ENCODE data around the gene DCAF6. TPM values are rescaled to one million over a fixed set of nuclear protein-coding genes. Genes with fewer than 3 reads are reported as not detected.

DCAF6 gene
- total RNA-seq, 1 experiment from 2014 or later = 41.9 TPM

GRCh38 chr1:168031627-168032026, 95.1 kb downstream of the DCAF6 start:
- Mint-ChIP-seq H3K4me3 (ENCODE audit: unreplicated experiment) (no peak overlapping the region), H3K9me3 (ENCODE audit: unreplicated experiment) (no peaks in the 10 kb centered on the region), H3K4me1 (ENCODE audit: low read depth, unreplicated experiment) (no peaks in the 10 kb centered on the region), H3K36me3 (ENCODE audit: insufficient read depth, unreplicated experiment) (peaks cover 5% of the 10 kb centered on the region), H3K27ac (ENCODE audit: unreplicated experiment) (no peak overlapping the region), H3K27me3 (ENCODE audit: insufficient read depth, unreplicated experiment) (no peaks in the 10 kb centered on the region)
- Histone ChIP-seq H3K9me3 (no peaks in the 10 kb centered on the region), H3K36me3 (ENCODE audit: control insufficient read depth, insufficient read depth, low read length) (no peaks in the 10 kb centered on the region; the same call in 1 of the 2 replicates), H3K4me1 (no peaks in the 10 kb centered on the region), H3K27me3 (replicated peaks; ENCODE audit: control insufficient read depth, insufficient read depth, low read length) (no peaks in the 10 kb centered on the region), H3K4me3 (ENCODE audit: low read depth, low read length) (no peak overlapping the region)
- DNase-seq = no peak
- TF ChIP-seq, protein P1, sequence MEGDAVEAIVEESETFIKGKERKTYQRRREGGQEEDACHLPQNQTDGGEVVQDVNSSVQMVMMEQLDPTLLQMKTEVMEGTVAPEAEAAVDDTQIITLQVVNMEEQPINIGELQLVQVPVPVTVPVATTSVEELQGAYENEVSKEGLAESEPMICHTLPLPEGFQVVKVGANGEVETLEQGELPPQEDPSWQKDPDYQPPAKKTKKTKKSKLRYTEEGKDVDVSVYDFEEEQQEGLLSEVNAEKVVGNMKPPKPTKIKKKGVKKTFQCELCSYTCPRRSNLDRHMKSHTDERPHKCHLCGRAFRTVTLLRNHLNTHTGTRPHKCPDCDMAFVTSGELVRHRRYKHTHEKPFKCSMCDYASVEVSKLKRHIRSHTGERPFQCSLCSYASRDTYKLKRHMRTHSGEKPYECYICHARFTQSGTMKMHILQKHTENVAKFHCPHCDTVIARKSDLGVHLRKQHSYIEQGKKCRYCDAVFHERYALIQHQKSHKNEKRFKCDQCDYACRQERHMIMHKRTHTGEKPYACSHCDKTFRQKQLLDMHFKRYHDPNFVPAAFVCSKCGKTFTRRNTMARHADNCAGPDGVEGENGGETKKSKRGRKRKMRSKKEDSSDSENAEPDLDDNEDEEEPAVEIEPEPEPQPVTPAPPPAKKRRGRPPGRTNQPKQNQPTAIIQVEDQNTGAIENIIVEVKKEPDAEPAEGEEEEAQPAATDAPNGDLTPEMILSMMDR (IDR thresholded peaks at IDR 0.05; ENCODE audit: insufficient read depth in 1 of 2, low read depth in 1 of 2, low read length in 1 of 2, severe bottlenecking in 1 of 2, unreplicated experiment in 1 of 2) = no peak
- no TSS peak for BruUV-seq (replicated peaks)
- ChIA-PET POLR2A (no interaction called here), CTCF (no interaction called here)
- intact Hi-C loops (cut with micrococcal nuclease; ENCODE audit: unreplicated experiment) = no loop called here

DNA sequence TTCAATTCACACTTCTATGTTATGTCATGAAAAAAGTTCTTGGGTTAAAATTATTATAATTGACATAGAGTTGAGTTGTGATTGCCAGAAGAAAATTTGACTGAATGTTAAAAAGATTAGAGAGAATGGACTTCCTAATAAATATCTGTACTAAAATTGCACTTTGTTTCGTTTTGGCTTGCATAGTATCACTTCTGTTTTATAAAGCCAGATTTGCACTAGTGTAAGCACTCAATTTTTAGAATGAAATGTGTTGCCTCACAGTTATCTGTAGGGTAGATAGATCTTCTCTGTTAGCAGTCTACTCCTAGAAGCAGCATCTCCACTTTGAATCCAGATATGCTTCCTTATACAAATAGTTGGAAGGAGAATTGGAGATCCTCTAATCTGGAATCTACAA, 95.5 kb downstream of the DCAF6 start:
- H3K4me3 Mint-ChIP-seq (ENCODE audit: unreplicated experiment) = no peak overlapping the region
- peaks cover 5% of the 10 kb centered on the region for H3K36me3 Mint-ChIP-seq (ENCODE audit: insufficient read depth, unreplicated experiment)
- no peak overlapping the region for H3K4me3 ChIP-seq (ENCODE audit: low read depth, low read length)
- no peak for DNase-seq
- POLR2A ChIA-PET = no interaction called here
- no peaks in the 10 kb centered on the region for H3K36me3 ChIP-seq (ENCODE audit: control insufficient read depth, insufficient read depth, low read length)
- H3K27me3 Mint-ChIP-seq (ENCODE audit: insufficient read depth, unreplicated experiment) = no peaks in the 10 kb centered on the region
- H3K4me1 Mint-ChIP-seq (ENCODE audit: low read depth, unreplicated experiment) = no peaks in the 10 kb centered on the region
- no peak overlapping the region for H3K27ac Mint-ChIP-seq (ENCODE audit: unreplicated experiment)
- no peaks in the 10 kb centered on the region for H3K9me3 ChIP-seq
- H3K4me1 ChIP-seq = no peaks in the 10 kb centered on the region
- H3K27me3 ChIP-seq (replicated peaks; ENCODE audit: control insufficient read depth, insufficient read depth, low read length) = no peaks in the 10 kb centered on the region
- no peaks in the 10 kb centered on the region for H3K9me3 Mint-ChIP-seq (ENCODE audit: unreplicated experiment)
- no TSS peak for BruUV-seq (replicated peaks)
- TF ChIP-seq, protein P1 (IDR thresholded peaks at IDR 0.05; ENCODE audit: insufficient read depth in 1 of 2, low read depth in 1 of 2, low read length in 1 of 2, severe bottlenecking in 1 of 2, unreplicated experiment in 1 of 2) = no peak
- CTCF ChIA-PET = no interaction called here
- intact Hi-C loops (cut with micrococcal nuclease; ENCODE audit: unreplicated experiment) = no loop called here

GRCh38 chr1:168035345-168035744, 98.9 kb downstream of the DCAF6 start:
- no peak for DNase-seq
- Histone ChIP-seq H3K27me3 (replicated peaks; ENCODE audit: control insufficient read depth, insufficient read depth, low read length) (no peaks in the 10 kb centered on the region), H3K36me3 (ENCODE audit: control insufficient read depth, insufficient read depth, low read length) (no peaks in the 10 kb centered on the region), H3K9me3 (no peaks in the 10 kb centered on the region), H3K4me3 (ENCODE audit: low read depth, low read length) (no peak overlapping the region), H3K4me1 (no peaks in the 10 kb centered on the region)
- H3K4me1 Mint-ChIP-seq (ENCODE audit: low read depth, unreplicated experiment) = peaks cover 6% of the 10 kb centered on the region
- H3K36me3 Mint-ChIP-seq (ENCODE audit: insufficient read depth, unreplicated experiment) = peaks cover 21% of the 10 kb centered on the region
- no peak overlapping the region for H3K27ac Mint-ChIP-seq (ENCODE audit: unreplicated experiment)
- CTCF ChIA-PET = no interaction called here
- no peaks in the 10 kb centered on the region for H3K27me3 Mint-ChIP-seq (ENCODE audit: insufficient read depth, unreplicated experiment)
- H3K9me3 Mint-ChIP-seq (ENCODE audit: unreplicated experiment) = no peaks in the 10 kb centered on the region
- intact Hi-C loops (cut with micrococcal nuclease; ENCODE audit: unreplicated experiment) = no loop called here
- TF ChIP-seq, protein P1 (IDR thresholded peaks at IDR 0.05; ENCODE audit: insufficient read depth in 1 of 2, low read depth in 1 of 2, low read length in 1 of 2, severe bottlenecking in 1 of 2, unreplicated experiment in 1 of 2) = no peak
- H3K4me3 Mint-ChIP-seq (ENCODE audit: unreplicated experiment) = no peak overlapping the region
- POLR2A ChIA-PET = no interaction called here
- no TSS peak for BruUV-seq (replicated peaks)
